CD4-positive, alpha-beta memory T cell (primary cell): ENCODE results near the gene COL27A1. TPM values are rescaled to one million over a fixed set of nuclear protein-coding genes. Genes with fewer than 3 reads are reported as not detected.

ENCODE experiments used
- CTCF ChIA-PET: fragments of 350-600 bp; sonication (Branson Sonifier 250); formaldehyde crosslinking; loops from one replicate; lab custom pipeline; 2021; ENCODE audit warnings: inconsistent platforms; ENCODE audit not compliant: partially characterized antibody; lab: Charles Lee
- POLR2A ChIA-PET: fragments of 350-600 bp; sonication (Branson Sonifier 250); formaldehyde crosslinking; loops from one replicate; lab custom pipeline; 2021; ENCODE audit not compliant: partially characterized antibody; lab: Charles Lee
- DNase-seq, 5 donors: peaks; one replicate each; pipeline versions ENCODE4 v3.0.0 to v3.0.0-alpha.2; 2020 to 2022; ENCODE audit warnings: mixed read lengths in 1 of 5
- H3K27ac ChIP-seq: one replicate; pipeline ENCODE4 v1.7.0; 2013; ENCODE audit warnings: low read depth, low read length
- H3K27me3 ChIP-seq: 2 replicates; pipeline ENCODE4 v1.7.0; 2013; ENCODE audit warnings: mild to moderate bottlenecking, low read length, moderate library complexity; ENCODE audit not compliant: insufficient read depth
- H3K36me3 ChIP-seq: 2 replicates; pipeline ENCODE4 v1.7.0; 2013; ENCODE audit warnings: mild to moderate bottlenecking, low read length, moderate library complexity; ENCODE audit not compliant: insufficient read depth
- H3K4me1 ChIP-seq: 2 replicates; pipeline ENCODE4 v1.7.0; 2013; ENCODE audit warnings: mild to moderate bottlenecking, low read length, moderate library complexity; ENCODE audit not compliant: insufficient read depth
- H3K4me3 ChIP-seq, 2 donors: one replicate each; pipeline ENCODE4 v1.7.0; 2013; ENCODE audit warnings: low read length in 2 of 2, mild to moderate bottlenecking in 1 of 2
- H3K9me3 ChIP-seq, 2 donors: one replicate each; pipeline ENCODE4 v1.7.0; 2013; ENCODE audit warnings: low read length in 2 of 2, control low read depth in 1 of 2; ENCODE audit not compliant: control insufficient read depth in 1 of 2
- H3K27ac Mint-ChIP-seq, 7 donors: one replicate each; pipeline ENCODE4 v1.8.0; 2020 to 2021; ENCODE audit warnings: mixed read lengths in 7 of 7, mild to moderate bottlenecking in 6 of 7, inconsistent platforms in 3 of 7, moderate library complexity in 3 of 7
- H3K27me3 Mint-ChIP-seq, 2 donors: one replicate each; pipeline ENCODE4 v1.8.0; 2020 to 2021; ENCODE audit warnings: mixed read lengths in 2 of 2
- H3K36me3 Mint-ChIP-seq, 2 donors: one replicate each; pipeline ENCODE4 v1.8.0; 2020 to 2021; ENCODE audit warnings: mixed read lengths in 2 of 2, inconsistent platforms in 1 of 2, mild to moderate bottlenecking in 1 of 2
- H3K4me1 Mint-ChIP-seq, 4 donors: one replicate each; pipeline ENCODE4 v1.8.0; 2020 to 2021; ENCODE audit warnings: mixed read lengths in 4 of 4, mild to moderate bottlenecking in 1 of 4
- H3K4me3 Mint-ChIP-seq, 8 donors: one replicate each; pipeline ENCODE4 v1.8.0; 2020 to 2021; ENCODE audit warnings: mixed read lengths in 8 of 8, mild to moderate bottlenecking in 7 of 8, moderate library complexity in 6 of 8, inconsistent platforms in 3 of 8
- H3K9me3 Mint-ChIP-seq, 8 donors: one replicate each; pipeline ENCODE4 v1.8.0; 2020 to 2021; ENCODE audit warnings: mixed read lengths in 8 of 8, mild to moderate bottlenecking in 5 of 8, inconsistent platforms in 3 of 8, moderate library complexity in 1 of 8
- intact Hi-C: fragments of 100-400 bp; cut with micrococcal nuclease; formaldehyde crosslinking; loops from one replicate; pipeline ENCODE4 v1.15.1; 2023
- polyA plus RNA-seq, 2 donors: library from polyadenylated mRNA; unstranded; fragments of 300-500 nt; fragmentation: Illumina TruSeq; gene quantifications; one replicate each; pipeline ENCODE4 v1.2.3, GENCODE V29; 2021
- total RNA-seq, 2 experiments: library from RNA; stranded (reverse); gene quantifications; one replicate each; pipeline ENCODE4 v1.2.3, GENCODE V29; 2021

The COL27A1 gene
- total and polyA plus RNA-seq, 4 experiments from 2014 or later, result 1.3 TPM; not detected in 2

- H3K27ac ChIP-seq, result no peak overlapping the region
- H3K27ac Mint-ChIP-seq, result no peak overlapping the region
- peaks cover 0 to 2% of the 10 kb centered on the region in 2 donors for H3K27me3 Mint-ChIP-seq
- no peaks in the 10 kb centered on the region for H3K36me3 Mint-ChIP-seq
- H3K9me3 ChIP-seq, result no peaks in the 10 kb centered on the region
- peaks cover 0 to 2% (median 0%) of the 10 kb centered on the region in 4 donors for H3K4me1 Mint-ChIP-seq
- no peaks in the 10 kb centered on the region for H3K4me1 ChIP-seq
- peak in 1 of 5 donors; percentile 11 for DNase-seq
- no peaks in the 10 kb centered on the region for H3K9me3 Mint-ChIP-seq
- H3K36me3 ChIP-seq, result no peaks in the 10 kb centered on the region
- CTCF ChIA-PET, result no interaction called here
- POLR2A ChIA-PET, result no interaction called here
- H3K27me3 ChIP-seq, result no peaks in the 10 kb centered on the region
- intact Hi-C loops, result no loop called here
- no peak overlapping the region for H3K4me3 Mint-ChIP-seq
- H3K4me3 ChIP-seq, result no peak overlapping the region
Observed at GRCh38 chr9:114238891-114239875, 83.8 kb downstream of the COL27A1 start.

DNA sequence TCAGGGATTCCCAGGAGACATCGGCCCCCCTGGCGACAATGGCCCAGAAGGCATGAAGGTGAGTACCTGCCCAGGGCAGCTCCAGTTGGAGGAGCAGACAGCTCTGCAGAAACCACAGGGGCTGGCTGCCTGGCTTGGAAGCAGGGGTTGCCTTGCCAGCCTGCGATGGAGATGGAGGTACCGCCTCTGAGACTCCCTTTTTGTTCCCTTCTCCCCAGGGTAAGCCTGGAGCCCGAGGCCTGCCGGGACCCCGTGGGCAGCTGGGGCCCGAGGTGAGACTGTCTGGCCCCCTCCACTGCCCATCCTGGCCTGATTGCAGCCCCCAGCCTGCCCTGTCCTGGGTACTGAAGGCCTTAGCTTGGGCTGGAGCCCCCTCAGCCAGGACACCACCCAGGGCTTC is 84.9 kb downstream of the COL27A1 start:
- Histone ChIP-seq H3K4me3 (no peak overlapping the region), H3K4me1 (no peaks in the 10 kb centered on the region), H3K27me3 (no peaks in the 10 kb centered on the region), H3K27ac (no peak overlapping the region), H3K36me3 (no peaks in the 10 kb centered on the region), H3K9me3 (no peaks in the 10 kb centered on the region)
- H3K36me3 Mint-ChIP-seq, result no peaks in the 10 kb centered on the region
- intact Hi-C loops, result no loop called here
- H3K27ac Mint-ChIP-seq, result no peak overlapping the region
- H3K9me3 Mint-ChIP-seq, result no peaks in the 10 kb centered on the region
- peak in 1 of 5 donors; percentile 33 for DNase-seq
- no peak overlapping the region for H3K4me3 Mint-ChIP-seq
- peaks cover 0 to 2% of the 10 kb centered on the region in 2 donors for H3K27me3 Mint-ChIP-seq
- CTCF ChIA-PET, result no interaction called here
- POLR2A ChIA-PET, result no interaction called here
- peaks cover 0 to 2% (median 0%) of the 10 kb centered on the region in 4 donors for H3K4me1 Mint-ChIP-seq

DNA sequence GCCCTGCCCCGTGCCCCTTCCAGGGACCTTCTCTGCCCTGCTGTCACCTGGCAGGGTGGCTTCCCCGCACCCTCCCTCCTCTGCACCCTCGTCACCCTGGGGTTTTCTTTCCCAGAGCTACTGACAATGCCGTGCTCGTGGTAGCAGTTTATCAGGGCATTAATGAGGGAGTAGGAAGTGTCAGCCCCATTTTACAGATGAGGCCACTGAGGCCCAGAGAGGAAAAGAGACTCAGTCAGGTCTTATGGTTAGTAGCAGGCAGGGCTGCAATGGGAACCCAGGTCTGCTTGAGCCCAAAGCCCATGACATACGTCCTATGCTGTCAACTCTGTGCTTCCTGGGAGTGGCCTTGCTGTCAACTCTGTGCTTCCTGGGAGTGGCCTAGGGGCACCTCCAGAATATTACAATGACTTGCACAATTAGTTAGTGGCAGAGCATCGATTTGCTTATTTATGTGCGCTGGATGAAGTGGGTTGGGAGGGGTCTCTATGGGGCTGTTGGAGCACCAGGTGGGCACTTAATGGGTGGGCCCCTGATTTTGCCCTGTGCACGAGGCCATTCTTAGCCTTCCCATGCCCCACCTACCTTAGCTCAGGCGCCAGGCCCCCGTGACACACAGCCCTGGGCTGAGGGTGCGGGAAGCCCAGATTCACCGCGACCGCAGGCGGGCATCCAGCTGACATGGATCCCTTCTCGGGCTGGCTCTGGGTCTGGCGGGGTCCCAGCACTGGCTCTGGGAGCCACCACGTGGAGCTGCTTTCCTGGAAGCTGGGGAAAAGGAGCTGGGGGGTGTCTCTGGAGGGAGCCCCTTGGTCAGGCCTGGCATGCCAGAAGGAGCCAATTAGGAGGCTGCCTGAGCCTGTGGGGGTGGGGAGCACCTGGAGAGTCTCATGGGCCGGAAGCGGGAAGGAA is 85.6 kb downstream of the COL27A1 start:
- H3K27me3 Mint-ChIP-seq, result peaks cover 0 to under 1% of the 10 kb centered on the region in 2 donors
- no peaks in the 10 kb centered on the region for H3K9me3 Mint-ChIP-seq
- Histone ChIP-seq H3K36me3 (no peaks in the 10 kb centered on the region), H3K27me3 (no peaks in the 10 kb centered on the region), H3K27ac (no peak overlapping the region), H3K4me1 (no peaks in the 10 kb centered on the region), H3K4me3 (no peak overlapping the region), H3K9me3 (no peaks in the 10 kb centered on the region)
- peak in 1 of 5 donors; percentile 6 for DNase-seq
- no peak overlapping the region for H3K27ac Mint-ChIP-seq
- intact Hi-C loops, result no loop called here
- POLR2A ChIA-PET, result no interaction called here
- no peaks in the 10 kb centered on the region for H3K36me3 Mint-ChIP-seq
- CTCF ChIA-PET, result no interaction called here
- H3K4me1 Mint-ChIP-seq, result no peaks in the 10 kb centered on the region
- H3K4me3 Mint-ChIP-seq, result no peak overlapping the region

GRCh38 chr9:114242837-114243236 is 87.5 kb downstream of the COL27A1 start:
- no peak overlapping the region for H3K27ac Mint-ChIP-seq
- Histone ChIP-seq H3K4me3 (no peak overlapping the region), H3K9me3 (no peaks in the 10 kb centered on the region), H3K4me1 (no peaks in the 10 kb centered on the region), H3K36me3 (no peaks in the 10 kb centered on the region), H3K27ac (no peak overlapping the region), H3K27me3 (no peaks in the 10 kb centered on the region)
- POLR2A ChIA-PET, result no interaction called here
- intact Hi-C loops, result no loop called here
- no peaks in the 10 kb centered on the region for H3K4me1 Mint-ChIP-seq
- peak in 1 of 5 donors; percentile 16 for DNase-seq
- H3K36me3 Mint-ChIP-seq, result no peaks in the 10 kb centered on the region
- no peaks in the 10 kb centered on the region for H3K27me3 Mint-ChIP-seq
- peaks cover 0 to 2% (median 0%) of the 10 kb centered on the region in 8 donors for H3K9me3 Mint-ChIP-seq
- CTCF ChIA-PET, result no interaction called here
- H3K4me3 Mint-ChIP-seq, result no peak overlapping the region

GRCh38 chr9:114243240-114243639 is 87.9 kb downstream of the COL27A1 start:
- Mint-ChIP-seq H3K36me3 (no peaks in the 10 kb centered on the region), H3K27ac (no peak overlapping the region), H3K9me3 (peaks cover 0 to 2% (median 0%) of the 10 kb centered on the region in 8 donors), H3K4me1 (no peaks in the 10 kb centered on the region), H3K4me3 (no peak overlapping the region), H3K27me3 (no peaks in the 10 kb centered on the region)
- H3K36me3 ChIP-seq, result no peaks in the 10 kb centered on the region
- no peaks in the 10 kb centered on the region for H3K27me3 ChIP-seq
- no peak overlapping the region for H3K4me3 ChIP-seq
- CTCF ChIA-PET, result no interaction called here
- DNase-seq, result peak in 1 of 5 donors; percentile 3
- POLR2A ChIA-PET, result no interaction called here
- intact Hi-C loops, result no loop called here
- no peaks in the 10 kb centered on the region for H3K9me3 ChIP-seq
- H3K27ac ChIP-seq, result no peak overlapping the region
- no peaks in the 10 kb centered on the region for H3K4me1 ChIP-seq

DNA sequence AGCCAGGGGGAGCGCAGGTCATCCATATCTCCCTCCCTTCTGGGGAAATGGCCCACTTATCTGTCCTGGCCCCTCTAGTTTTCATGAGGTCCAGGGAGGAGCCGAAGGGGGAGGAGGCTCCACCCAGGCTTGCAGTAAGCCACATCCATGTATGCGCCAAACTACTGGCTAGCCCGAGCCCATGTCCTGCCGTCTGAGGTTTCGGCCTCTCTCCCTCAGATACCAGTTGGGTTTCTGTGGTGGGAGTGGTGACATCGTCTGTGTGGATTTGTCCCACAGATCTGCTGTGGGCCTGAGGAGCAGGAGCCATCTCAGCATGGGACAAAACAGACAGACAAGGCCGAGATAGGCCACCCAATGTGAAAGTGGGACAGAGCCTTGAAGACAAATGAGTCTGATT is 89.2 kb downstream of the COL27A1 start:
- Mint-ChIP-seq H3K9me3 (peaks cover 0 to 2% (median 0%) of the 10 kb centered on the region in 8 donors), H3K36me3 (no peaks in the 10 kb centered on the region), H3K27ac (no peak overlapping the region), H3K4me3 (no peak overlapping the region), H3K27me3 (no peaks in the 10 kb centered on the region), H3K4me1 (no peaks in the 10 kb centered on the region)
- intact Hi-C loops, result no loop called here
- Histone ChIP-seq H3K4me3 (no peak overlapping the region), H3K36me3 (no peaks in the 10 kb centered on the region), H3K4me1 (no peaks in the 10 kb centered on the region), H3K27me3 (no peaks in the 10 kb centered on the region), H3K9me3 (no peaks in the 10 kb centered on the region), H3K27ac (no peak overlapping the region)
- peak in 1 of 5 donors; percentile 7 for DNase-seq
- ChIA-PET CTCF (no interaction called here), POLR2A (no interaction called here)

DNA sequence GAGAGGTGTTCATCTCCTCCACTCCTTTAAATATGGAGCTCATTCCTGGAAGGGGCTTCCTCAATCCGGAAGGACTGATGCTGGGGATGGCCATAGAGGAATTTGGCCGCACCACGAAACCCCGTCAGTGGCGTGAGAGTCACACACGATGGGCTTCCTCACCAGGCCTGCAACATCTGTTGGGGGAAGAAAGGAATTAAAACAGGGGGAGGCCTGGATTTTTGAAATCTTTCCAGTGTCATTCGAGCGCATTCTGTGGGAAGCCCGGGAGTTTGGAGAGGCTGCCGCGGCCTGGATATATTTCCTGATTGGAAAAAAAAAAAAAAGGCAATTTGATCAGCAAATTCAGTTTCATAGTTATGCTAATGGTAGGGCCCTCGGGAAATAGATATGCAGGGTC is 91.2 kb downstream of the COL27A1 start:
- no peaks in the 10 kb centered on the region for H3K27me3 ChIP-seq
- no peak overlapping the region for H3K27ac ChIP-seq
- H3K36me3 ChIP-seq, result no peaks in the 10 kb centered on the region
- no peaks in the 10 kb centered on the region for H3K27me3 Mint-ChIP-seq
- no peak overlapping the region for H3K27ac Mint-ChIP-seq
- H3K4me3 Mint-ChIP-seq, result no peak overlapping the region
- intact Hi-C loops, result no loop called here
- peaks cover 0 to 2% (median 0%) of the 10 kb centered on the region in 8 donors for H3K9me3 Mint-ChIP-seq
- DNase-seq, result peak in 1 of 5 donors; percentile 3
- no peaks in the 10 kb centered on the region for H3K4me1 Mint-ChIP-seq
- ChIA-PET CTCF (no interaction called here), POLR2A (no interaction called here)
- H3K36me3 Mint-ChIP-seq, result no peaks in the 10 kb centered on the region
- no peaks in the 10 kb centered on the region for H3K9me3 ChIP-seq
- no peak overlapping the region for H3K4me3 ChIP-seq
- H3K4me1 ChIP-seq, result no peaks in the 10 kb centered on the region
